ENCODE results near the gene UNC119B. TPM values are rescaled to one million over a fixed set of nuclear protein-coding genes. Genes with fewer than 3 reads are reported as not detected.

Gene UNC119B
- total and polyA plus RNA-seq, 2 of the 4 experiments (the other 2 are of a cell fraction): 8.4 to 21.6 TPM

DNA sequence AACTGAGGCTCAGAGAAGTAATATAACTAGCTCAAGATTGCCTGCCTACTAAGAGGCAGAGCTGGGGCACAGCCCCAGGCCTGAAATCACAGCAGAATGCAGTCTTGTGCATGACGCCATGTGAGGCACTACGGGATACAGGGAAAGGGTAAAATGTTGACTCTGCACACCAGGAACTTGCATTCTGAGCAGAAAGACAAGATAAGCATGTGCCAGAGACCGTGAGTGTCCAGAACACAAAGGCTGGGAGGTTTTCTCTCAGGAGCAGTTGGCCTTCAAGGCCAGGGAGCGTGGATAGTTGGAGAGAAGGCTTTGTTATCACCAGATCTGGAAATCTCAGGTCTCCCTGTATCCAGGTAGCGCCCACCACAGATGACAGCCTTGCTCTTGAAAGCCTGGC lies 46.5 kb upstream of the UNC119B start:
- 80% methylated on average over 2 of the region's 5 CpGs; no CpG with 5 or more reads in 1 of the 2 experiments for WGBS, 2 experiments (ENCODE audit: extremely low coverage in 2 of 2, insufficient read length in 1 of 2)
- Histone ChIP-seq H2AFZ (replicated peaks; ENCODE audit: low read length, poor library complexity) (no peak overlapping the region), H4K20me1 (ENCODE audit: insufficient read depth, low read length) (no peaks in the 10 kb centered on the region), H3K4me3 (ENCODE audit: insufficient read depth, low read depth, low read length) (no peak overlapping the region), H3K9ac (ENCODE audit: low read depth, low read length) (no peak overlapping the region), H3K56ac (ENCODE audit: extremely low read depth, insufficient read depth, low read length) (no peak overlapping the region), H4K91ac (ENCODE audit: insufficient read depth, low read depth, low read length) (no peak overlapping the region), H3K4me2 (ENCODE audit: low read depth, low read length) (no peak overlapping the region), H2AK9ac (replicated peaks; ENCODE audit: low read depth, low read length, poor library complexity) (no peak overlapping the region), H3K18ac (ENCODE audit: low read depth, low read length) (no peak overlapping the region), H2BK5ac (ENCODE audit: low read depth, low read length, poor library complexity, severe bottlenecking) (no peak overlapping the region), H4K5ac (ENCODE audit: low read depth, low read length) (no peak overlapping the region), H3K36me3 (ENCODE audit: control insufficient read depth, insufficient read depth, low read length) (no peaks in the 10 kb centered on the region), H2BK15ac (ENCODE audit: low read depth, low read length) (no peak overlapping the region), H3K9me3 (ENCODE audit: control insufficient read depth, insufficient read depth, low read length) (no peaks in the 10 kb centered on the region), H2BK20ac (ENCODE audit: low read depth, low read length) (no peak overlapping the region), H3K27me3 (ENCODE audit: control insufficient read depth, insufficient read depth, low read length) (peaks cover 28% of the 10 kb centered on the region), H3K23ac (ENCODE audit: low read depth, low read length) (no peak overlapping the region), H2AK5ac (ENCODE audit: low read depth, low read length) (no peak overlapping the region), H3K79me1 (ENCODE audit: low read depth in 1 of 2, low read length in 2 of 2) (no peaks in the 10 kb centered on the region), H3K9me1 (ENCODE audit: insufficient read depth, low read length) (no peaks in the 10 kb centered on the region), H3K4me1 (ENCODE audit: control insufficient read depth, insufficient read depth, low read length) (no peaks in the 10 kb centered on the region), H4K8ac (ENCODE audit: low read depth in 2 of 2, low read length in 2 of 2) (no peak overlapping the region), H2BK120ac (ENCODE audit: low read depth, low read length) (no peak overlapping the region), H3K4ac (ENCODE audit: low read depth, low read length) (no peak overlapping the region), H3K14ac (replicated peaks; ENCODE audit: low read depth, low read length) (no peak overlapping the region), H3K27ac (ENCODE audit: insufficient read depth, low read length) (no peak overlapping the region)
- ChIA-PET POLR2A (ENCODE audit: unreplicated experiment) (no interaction called here), CTCF (interaction anchor here (1.4 kb wide), 1 partner anchor 14 kb away, joined by 6 read pairs; no protein-coding TSS in a partner anchor)
- dilution Hi-C loops (cut with HindIII; ENCODE audit: low sequenced_read_pairs, unreplicated experiment) (no loop called here), intact Hi-C loops (cut with micrococcal nuclease) (no loop called here), in situ Hi-C loops (cut with MboI; ENCODE audit: low sequenced_read_pairs) (no loop called here)
- no peak for DNase-seq
- no peak for ATAC-seq (ENCODE audit: low read depth)
- TF ChIP-seq RAD21 (IDR thresholded peaks at IDR 0.05; ENCODE audit: low read length) (no peak), SMC3 (IDR thresholded peaks at IDR 0.05; ENCODE audit: low read depth, low read length) (no peak), MAFK (IDR thresholded peaks at IDR 0.05; ENCODE audit: low read depth, low read length) (no peak), MAZ (IDR thresholded peaks at IDR 0.05; ENCODE audit: borderline replicate concordance, low read depth, low read length) (no peak)
- TF ChIP-seq, protein P1, sequence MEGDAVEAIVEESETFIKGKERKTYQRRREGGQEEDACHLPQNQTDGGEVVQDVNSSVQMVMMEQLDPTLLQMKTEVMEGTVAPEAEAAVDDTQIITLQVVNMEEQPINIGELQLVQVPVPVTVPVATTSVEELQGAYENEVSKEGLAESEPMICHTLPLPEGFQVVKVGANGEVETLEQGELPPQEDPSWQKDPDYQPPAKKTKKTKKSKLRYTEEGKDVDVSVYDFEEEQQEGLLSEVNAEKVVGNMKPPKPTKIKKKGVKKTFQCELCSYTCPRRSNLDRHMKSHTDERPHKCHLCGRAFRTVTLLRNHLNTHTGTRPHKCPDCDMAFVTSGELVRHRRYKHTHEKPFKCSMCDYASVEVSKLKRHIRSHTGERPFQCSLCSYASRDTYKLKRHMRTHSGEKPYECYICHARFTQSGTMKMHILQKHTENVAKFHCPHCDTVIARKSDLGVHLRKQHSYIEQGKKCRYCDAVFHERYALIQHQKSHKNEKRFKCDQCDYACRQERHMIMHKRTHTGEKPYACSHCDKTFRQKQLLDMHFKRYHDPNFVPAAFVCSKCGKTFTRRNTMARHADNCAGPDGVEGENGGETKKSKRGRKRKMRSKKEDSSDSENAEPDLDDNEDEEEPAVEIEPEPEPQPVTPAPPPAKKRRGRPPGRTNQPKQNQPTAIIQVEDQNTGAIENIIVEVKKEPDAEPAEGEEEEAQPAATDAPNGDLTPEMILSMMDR (conservative IDR thresholded peaks at IDR 0.05; ENCODE audit: low read depth, low read length): no peak
- BruUV-seq (replicated peaks): no TSS peak

Measured in IMR-90 (cell line).